HEK293T (cell line): Measurements from ENCODE around the gene TNFAIP8.

Source experiments
- CTCF ChIA-PET: fragments of 350-600 bp; formaldehyde crosslinking; extraction: SDS; loops from one replicate; lab custom pipeline; 2021; ENCODE audit warnings: antibody characterized with exemption, inconsistent platforms; lab: Yijun Ruan, JAX
- POLR2A ChIA-PET: fragments of 350-600 bp; formaldehyde crosslinking; extraction: SDS; loops from one replicate; lab custom pipeline; 2020; ENCODE audit warnings: antibody characterized with exemption, inconsistent platforms; lab: Yijun Ruan, JAX
- DNase-seq: peaks from one replicate; pipeline ENCODE4 v3.0.0; 2012; ENCODE audit warnings: mixed read lengths; ENCODE audit errors: extremely low spot score
- ARNT ChIP-seq: fragments of 450-650 bp; IDR thresholded peaks from 2 replicates; pipeline ENCODE4 v1.6.1; 2017; ENCODE audit warnings: mild to moderate bottlenecking
- BHLHE40 ChIP-seq: fragments of 450-650 bp; IDR thresholded peaks from 2 replicates; pipeline ENCODE4 v1.6.1; 2016; ENCODE audit warnings: mild to moderate bottlenecking, moderate library complexity, borderline replicate concordance
- CTBP1 ChIP-seq: fragments of 450-650 bp; IDR thresholded peaks from 2 replicates; pipeline ENCODE4 v1.6.1; 2016; ENCODE audit warnings: borderline replicate concordance
- ELF4 ChIP-seq: fragments of 450-650 bp; IDR thresholded peaks from 2 replicates; pipeline ENCODE4 v1.6.1; 2017; ENCODE audit warnings: antibody characterized with exemption
- FOXA1 ChIP-seq: fragments of 450-650 bp; IDR thresholded peaks from 2 replicates; pipeline ENCODE4 v1.6.1; 2016; ENCODE audit warnings: mild to moderate bottlenecking
- FOXK2 ChIP-seq: fragments of 450-650 bp; IDR thresholded peaks from 2 replicates; pipeline ENCODE4 v1.6.1; 2016; ENCODE audit warnings: mild to moderate bottlenecking
- FOXM1 ChIP-seq: fragments of 450-650 bp; IDR thresholded peaks from 2 replicates; pipeline ENCODE4 v1.6.1; 2017; ENCODE audit warnings: mild to moderate bottlenecking, borderline replicate concordance
- HDGF ChIP-seq: fragments of 450-650 bp; IDR thresholded peaks from 2 replicates; pipeline ENCODE4 v1.6.1; 2017; ENCODE audit warnings: antibody characterized with exemption, borderline replicate concordance
- L3MBTL2 ChIP-seq: fragments of 450-650 bp; conservative IDR thresholded peaks from 2 replicates; pipeline ENCODE4 v1.6.1; 2016; ENCODE audit warnings: mild to moderate bottlenecking
- LEF1 ChIP-seq: fragments of 450-650 bp; IDR thresholded peaks from 2 replicates; pipeline ENCODE4 v1.6.1; 2017; ENCODE audit warnings: mild to moderate bottlenecking, borderline replicate concordance
- NFRKB ChIP-seq: fragments of 450-650 bp; IDR thresholded peaks from 2 replicates; pipeline ENCODE4 v1.6.1; 2016; ENCODE audit warnings: mild to moderate bottlenecking, moderate library complexity
- SP1 ChIP-seq: fragments of 450-650 bp; IDR thresholded peaks from 2 replicates; pipeline ENCODE4 v1.6.1; 2017
- SUZ12 ChIP-seq: fragments of 450-650 bp; IDR thresholded peaks from 2 replicates; pipeline ENCODE4 v1.6.1; 2016; ENCODE audit warnings: mild to moderate bottlenecking
- TARDBP ChIP-seq: fragments of 450-650 bp; IDR thresholded peaks from 2 replicates; pipeline ENCODE4 v1.6.1; 2016
- ZNF384 ChIP-seq: fragments of 450-650 bp; IDR thresholded peaks from 2 replicates; pipeline ENCODE4 v1.6.1; 2016
- TF ChIP-seq, protein P1 (sequence below): fragments of 450-650 bp; IDR thresholded peaks from 2 replicates; pipeline ENCODE4 v1.6.1; 2016

Gene TNFAIP8

DNA sequence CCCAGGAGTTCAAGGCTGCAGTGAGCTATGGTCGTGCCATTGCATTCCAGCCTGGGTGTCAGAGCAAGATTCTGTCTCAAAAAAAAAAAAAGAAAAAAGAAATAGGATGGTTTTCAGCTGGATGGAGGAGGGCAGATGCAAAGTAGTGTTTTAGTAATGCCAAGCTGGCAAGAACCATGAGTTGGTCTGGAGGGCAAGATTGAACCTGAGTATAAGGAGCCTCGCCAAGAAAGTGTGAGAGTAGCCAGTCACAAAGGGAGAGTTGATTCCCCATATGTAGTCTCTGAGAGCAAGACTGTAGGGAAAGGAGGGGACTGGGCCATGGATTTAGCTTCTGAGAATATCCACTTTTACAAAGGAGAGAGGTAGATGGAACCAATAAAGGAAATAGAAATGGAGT lies 6.9 kb downstream of the TNFAIP8 start:
- DNase-seq, result no peak
- ChIA-PET CTCF (no interaction called here), POLR2A (no interaction called here)
- no peak for TF ChIP-seq BHLHE40
- no peak for TF ChIP-seq L3MBTL2
- no peak for TF ChIP-seq HDGF
- no peak for TF ChIP-seq ZNF384
- no peak for TF ChIP-seq FOXK2
- TF ChIP-seq LEF1, result no peak
- TF ChIP-seq ARNT, result no peak
- no peak for TF ChIP-seq FOXM1
- TF ChIP-seq SUZ12, result no peak
- TF ChIP-seq TARDBP, result no peak
- TF ChIP-seq CTBP1, result no peak
- TF ChIP-seq ELF4, result no peak
- no peak for TF ChIP-seq SP1
- TF ChIP-seq, protein P1, sequence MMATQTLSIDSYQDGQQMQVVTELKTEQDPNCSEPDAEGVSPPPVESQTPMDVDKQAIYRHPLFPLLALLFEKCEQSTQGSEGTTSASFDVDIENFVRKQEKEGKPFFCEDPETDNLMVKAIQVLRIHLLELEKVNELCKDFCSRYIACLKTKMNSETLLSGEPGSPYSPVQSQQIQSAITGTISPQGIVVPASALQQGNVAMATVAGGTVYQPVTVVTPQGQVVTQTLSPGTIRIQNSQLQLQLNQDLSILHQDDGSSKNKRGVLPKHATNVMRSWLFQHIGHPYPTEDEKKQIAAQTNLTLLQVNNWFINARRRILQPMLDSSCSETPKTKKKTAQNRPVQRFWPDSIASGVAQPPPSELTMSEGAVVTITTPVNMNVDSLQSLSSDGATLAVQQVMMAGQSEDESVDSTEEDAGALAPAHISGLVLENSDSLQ, result no peak
- TF ChIP-seq NFRKB, result no peak
- TF ChIP-seq FOXA1, result no peak

DNA sequence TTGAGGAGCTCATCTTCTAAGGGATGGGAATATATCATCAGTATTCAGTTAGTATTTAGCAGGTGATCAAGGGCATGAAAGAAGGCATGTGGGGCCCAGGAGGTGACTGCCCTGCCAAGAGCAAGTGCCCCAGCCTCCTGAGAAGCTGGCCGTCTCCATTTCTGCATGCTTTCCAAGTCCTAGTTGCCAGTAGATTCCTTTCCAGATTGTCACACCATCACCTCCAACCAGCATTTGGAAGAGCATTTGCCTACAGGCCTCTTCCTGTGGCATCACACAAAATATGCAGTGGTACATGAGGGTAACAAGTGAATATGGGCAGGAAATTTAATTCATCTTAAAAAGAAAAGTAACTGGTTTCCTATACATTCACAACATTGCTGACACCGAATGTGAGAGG lies 7.5 kb downstream of the TNFAIP8 start:
- ChIA-PET POLR2A (no interaction called here), CTCF (no interaction called here)
- no peak for TF ChIP-seq ELF4
- DNase-seq, result no peak

DNA sequence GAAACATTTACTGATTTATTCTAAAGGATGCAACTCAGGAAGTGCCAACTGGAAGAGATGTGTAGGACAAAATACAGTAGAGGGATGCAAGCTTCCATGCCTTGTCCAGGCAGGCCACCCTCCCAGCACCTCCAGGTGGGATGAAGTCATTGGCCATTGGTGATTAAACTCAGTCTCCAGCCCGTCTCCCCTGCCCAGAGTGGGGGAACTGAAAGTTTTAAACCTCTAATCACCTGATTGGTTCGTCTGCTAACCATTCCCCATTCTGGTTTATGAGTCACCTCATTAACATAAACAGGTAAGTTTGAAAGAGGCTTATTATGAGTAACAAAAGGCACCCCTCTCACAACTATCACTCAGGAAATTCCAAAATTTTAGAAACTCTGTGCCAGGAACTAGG lies 8.1 kb downstream of the TNFAIP8 start:
- ChIA-PET CTCF (no interaction called here), POLR2A (no interaction called here)
- TF ChIP-seq TARDBP (no peak), ARNT (no peak), BHLHE40 (no peak), NFRKB (no peak), L3MBTL2 (no peak), LEF1 (no peak), CTBP1 (no peak), SUZ12 (no peak), FOXK2 (no peak), ELF4 (no peak), SP1 (no peak), FOXM1 (no peak)
- TF ChIP-seq, protein P1, result no peak
- no peak for DNase-seq

DNA sequence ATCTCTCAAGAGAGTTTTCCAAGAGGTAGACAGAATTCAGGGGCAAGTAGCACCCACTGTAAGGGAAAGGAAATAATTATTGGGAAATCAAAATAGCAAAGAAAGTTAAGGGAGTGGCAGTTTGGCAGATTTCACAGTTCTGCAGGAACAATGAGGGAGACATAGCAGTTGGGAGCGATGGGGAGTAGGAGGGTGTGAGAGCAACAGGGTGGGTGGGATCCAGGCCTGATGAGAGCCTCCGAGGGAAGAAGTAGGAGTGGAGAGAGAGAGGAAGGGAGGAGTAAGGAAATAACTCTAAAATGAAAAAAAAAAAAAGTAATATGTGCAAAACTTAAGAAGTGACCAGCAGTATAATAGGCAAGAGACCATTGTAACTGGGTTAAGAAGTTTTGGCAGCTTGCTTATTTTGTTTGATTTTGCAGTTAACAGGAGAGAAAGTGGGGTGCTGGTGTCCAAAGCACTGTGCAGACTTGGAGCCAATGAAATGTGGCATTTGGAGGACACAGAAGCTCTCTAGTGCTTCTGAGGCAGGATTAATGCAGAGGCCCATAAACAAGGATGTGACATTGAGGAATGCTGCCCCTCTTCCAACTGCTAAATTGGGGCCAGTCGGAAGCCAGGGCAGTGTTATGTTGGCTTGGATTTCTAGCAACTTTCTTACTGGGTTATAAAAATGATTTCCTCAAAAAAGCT lies 10.2 kb downstream of the TNFAIP8 start:
- TF ChIP-seq FOXK2 (no peak), LEF1 (no peak), ZNF384 (no peak), L3MBTL2 (no peak), CTBP1 (no peak), SP1 (no peak), FOXA1 (no peak), FOXM1 (no peak), NFRKB (no peak), BHLHE40 (no peak), ARNT (no peak), TARDBP (no peak)
- TF ChIP-seq, protein P1, result no peak
- CTCF ChIA-PET, result no interaction called here
- POLR2A ChIA-PET, result no interaction called here
- DNase-seq, result no peak

DNA sequence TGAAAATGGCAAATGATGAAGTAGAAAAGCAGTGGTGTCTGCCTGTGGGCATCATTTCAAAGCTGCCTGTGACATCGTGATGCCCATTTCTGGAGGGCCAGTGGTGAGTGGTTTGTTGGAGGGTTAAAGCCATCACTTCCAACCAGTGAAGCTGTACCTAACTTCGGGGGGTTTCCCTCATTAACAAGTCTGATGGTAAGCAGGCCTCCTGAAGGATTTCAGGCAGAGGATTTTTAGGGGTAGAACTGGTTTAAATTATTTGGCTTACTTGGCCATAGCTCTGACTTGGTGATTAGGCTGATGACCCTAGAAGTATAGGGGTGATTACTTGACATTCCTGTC lies 10.7 kb downstream of the TNFAIP8 start:
- TF ChIP-seq, protein P1, result no peak
- TF ChIP-seq TARDBP (no peak), FOXA1 (no peak), HDGF (no peak), ELF4 (no peak), L3MBTL2 (no peak), SP1 (no peak), ARNT (no peak)
- ChIA-PET CTCF (no interaction called here), POLR2A (no interaction called here)
- DNase-seq, result no peak

DNA sequence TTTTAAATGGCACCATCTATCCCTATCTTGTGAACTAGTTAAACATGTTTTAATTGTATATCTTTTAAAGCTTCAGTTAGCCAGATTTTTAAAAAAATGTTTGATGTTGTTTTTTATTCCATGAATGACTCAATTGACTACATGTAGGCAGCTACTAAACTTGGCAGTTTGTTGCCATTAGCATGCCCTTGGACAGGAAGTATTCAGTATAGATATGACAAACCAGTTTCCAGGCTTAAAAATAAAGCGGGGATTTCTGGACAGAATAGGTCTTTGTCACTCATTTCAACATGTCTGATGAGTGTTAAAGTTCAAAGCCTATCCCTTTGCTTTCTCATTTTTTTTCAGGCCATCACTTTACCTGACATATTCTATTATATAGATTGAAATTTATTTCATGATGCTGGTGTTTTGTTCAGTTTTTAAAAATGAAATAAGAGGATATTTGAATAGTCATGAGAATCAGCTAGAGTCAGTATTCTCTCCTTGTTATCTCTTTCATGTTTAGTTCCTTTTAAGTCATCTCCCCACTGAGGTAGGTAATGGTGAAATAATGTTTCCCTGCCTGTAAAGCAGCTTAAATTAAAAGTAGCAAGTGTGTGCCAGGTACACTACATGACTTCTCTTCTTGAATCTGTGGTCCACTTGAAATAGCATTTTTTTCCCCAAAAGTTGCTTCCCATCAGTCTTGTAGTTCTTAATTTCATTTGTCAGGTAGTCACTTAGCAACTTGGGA lies 11.9 kb downstream of the TNFAIP8 start:
- TF ChIP-seq SP1, result no peak
- ChIA-PET POLR2A (no interaction called here), CTCF (interaction anchor here (0.7 kb wide), 1 partner anchor 34 kb away, joined by 3 read pairs; no protein-coding TSS in a partner anchor)
- no peak for DNase-seq
